ENCODE data around the gene LRCH4. TPM values are rescaled to one million over a fixed set of nuclear protein-coding genes. Genes with fewer than 3 reads are reported as not detected.
A peak's percentile ranks its signal among the peaks of the same experiment; 100 is the strongest.
"Not testable (repeated sequence)": the region's sequence is repeated elsewhere in the genome, so short reads cannot be mapped to it uniquely, and the experiment has no call there.

Gene LRCH4
- total RNA-seq, 6 experiments from 2014 or later, result 19.5 to 39.1 (median 24.7) TPM

DNA sequence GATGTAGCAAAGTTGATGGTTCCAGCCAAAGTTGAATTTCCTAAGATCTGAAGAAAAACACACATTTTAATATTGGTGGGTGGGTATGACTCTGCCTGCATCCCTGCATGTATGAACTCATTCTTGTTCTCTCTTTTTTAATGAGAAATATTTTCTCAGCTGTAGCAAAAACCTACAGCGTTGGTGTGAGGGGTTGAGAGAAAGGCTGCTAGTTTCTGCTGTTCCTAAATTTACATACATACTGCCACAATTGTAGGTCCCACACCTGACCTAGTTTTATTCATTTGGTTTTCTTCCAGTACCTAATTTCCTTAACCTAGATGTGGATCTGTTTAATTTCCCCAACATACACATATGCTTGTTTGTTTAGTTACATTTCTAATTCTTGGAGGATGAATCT, 42.3 kb downstream of the LRCH4 start:
- H3K9me3 ChIP-seq, result no peaks in the 10 kb centered on the region
- 13% methylated on average over 1 of the region's 1 CpG for WGBS (ENCODE audit: insufficient coverage, low coverage, low lambda C conversion rate, missing lambda C conversion rate)
- H3K4me1 ChIP-seq, result peaks cover 2 to 82% (median 32%) of the 10 kb centered on the region in 4 donors
- peak overlapping the region; percentile 87 to 93 (median 92) for H3K27ac ChIP-seq
- DNase-seq (no peak), ATAC-seq (no peak)
- H3K36me3 ChIP-seq, result no peaks in the 10 kb centered on the region
- no peak overlapping the region for H3K4me3 ChIP-seq
- H3K27me3 ChIP-seq, result no peaks in the 10 kb centered on the region
- intact Hi-C loops (cut with DNase I), result no loop called here
- TF ChIP-seq, protein P1, sequence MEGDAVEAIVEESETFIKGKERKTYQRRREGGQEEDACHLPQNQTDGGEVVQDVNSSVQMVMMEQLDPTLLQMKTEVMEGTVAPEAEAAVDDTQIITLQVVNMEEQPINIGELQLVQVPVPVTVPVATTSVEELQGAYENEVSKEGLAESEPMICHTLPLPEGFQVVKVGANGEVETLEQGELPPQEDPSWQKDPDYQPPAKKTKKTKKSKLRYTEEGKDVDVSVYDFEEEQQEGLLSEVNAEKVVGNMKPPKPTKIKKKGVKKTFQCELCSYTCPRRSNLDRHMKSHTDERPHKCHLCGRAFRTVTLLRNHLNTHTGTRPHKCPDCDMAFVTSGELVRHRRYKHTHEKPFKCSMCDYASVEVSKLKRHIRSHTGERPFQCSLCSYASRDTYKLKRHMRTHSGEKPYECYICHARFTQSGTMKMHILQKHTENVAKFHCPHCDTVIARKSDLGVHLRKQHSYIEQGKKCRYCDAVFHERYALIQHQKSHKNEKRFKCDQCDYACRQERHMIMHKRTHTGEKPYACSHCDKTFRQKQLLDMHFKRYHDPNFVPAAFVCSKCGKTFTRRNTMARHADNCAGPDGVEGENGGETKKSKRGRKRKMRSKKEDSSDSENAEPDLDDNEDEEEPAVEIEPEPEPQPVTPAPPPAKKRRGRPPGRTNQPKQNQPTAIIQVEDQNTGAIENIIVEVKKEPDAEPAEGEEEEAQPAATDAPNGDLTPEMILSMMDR (IDR thresholded peaks at IDR 0.05), result no peak
- TF ChIP-seq POLR2A (IDR thresholded peaks at IDR 0.05), result no peak

- WGBS (ENCODE audit: insufficient coverage, low coverage, low lambda C conversion rate, missing lambda C conversion rate), result 25% methylated on average over 6 of the region's 7 CpGs
- Histone ChIP-seq H3K4me1 (peaks cover 2 to 68% (median 22%) of the 10 kb centered on the region in 4 donors), H3K4me3 (peak overlapping the region; percentile 77 to 88 (median 80)), H3K27ac (peak overlapping the region; percentile 87 to 93 (median 92))
- H3K27me3 ChIP-seq; DNase-seq; ATAC-seq; intact Hi-C loops (cut with DNase I); H3K36me3 ChIP-seq; H3K9me3 ChIP-seq: not testable (repeated sequence)
Observed at GRCh38 chr7:100541309-100541708, 44.6 kb downstream of the LRCH4 start.

DNA sequence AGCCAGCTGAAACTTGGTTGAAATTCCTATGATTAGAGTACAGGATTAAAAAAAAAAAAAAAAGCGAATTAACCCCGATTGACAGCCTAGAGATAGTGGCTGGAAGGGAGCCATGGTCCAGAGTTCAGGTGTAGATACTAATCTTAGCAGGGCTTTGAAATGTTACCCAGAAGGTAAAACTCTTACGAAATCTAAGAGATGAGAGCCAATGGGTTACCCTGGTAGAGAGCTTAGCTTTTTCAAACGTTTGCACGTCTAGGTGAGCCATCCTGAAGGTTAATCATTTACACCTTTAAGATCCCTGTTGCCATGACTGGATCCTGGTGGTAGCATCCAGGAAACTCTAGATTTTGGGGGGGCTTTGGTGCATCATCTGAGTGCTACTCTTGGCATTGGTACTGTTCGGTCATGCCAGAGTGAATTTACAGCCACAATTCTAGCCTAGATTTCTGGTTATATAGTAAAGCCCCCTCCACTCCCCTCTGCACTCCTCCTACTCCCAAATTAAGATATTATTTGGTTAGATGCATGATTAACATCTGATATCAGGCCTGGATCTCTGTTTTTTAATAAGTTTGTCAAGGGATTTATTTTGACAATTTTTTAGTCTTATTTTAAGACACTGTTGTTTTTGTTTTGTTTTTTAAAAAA, 45.7 kb downstream of the LRCH4 start:
- TF ChIP-seq, protein P1 (IDR thresholded peaks at IDR 0.05), result no peak
- no peak for TF ChIP-seq POLR2A (IDR thresholded peaks at IDR 0.05)
- Histone ChIP-seq H3K4me3 (peak overlapping the region; percentile 77 to 88 (median 80)), H3K4me1 (peaks cover under 1 to 58% (median 20%) of the 10 kb centered on the region in 4 donors), H3K9me3 (no peaks in the 10 kb centered on the region), H3K27me3 (no peaks in the 10 kb centered on the region), H3K27ac (peak overlapping the region; percentile 87 to 93 (median 92)), H3K36me3 (no peaks in the 10 kb centered on the region)
- intact Hi-C loops (cut with DNase I), result no loop called here
- ATAC-seq, result peak; percentile 40 to 61 (median 44)
- WGBS (ENCODE audit: insufficient coverage, low coverage, low lambda C conversion rate, missing lambda C conversion rate), result 14% methylated on average over 6 of the region's 6 CpGs
- DNase-seq, result peak; percentile 69 to 92 (median 73)

DNA sequence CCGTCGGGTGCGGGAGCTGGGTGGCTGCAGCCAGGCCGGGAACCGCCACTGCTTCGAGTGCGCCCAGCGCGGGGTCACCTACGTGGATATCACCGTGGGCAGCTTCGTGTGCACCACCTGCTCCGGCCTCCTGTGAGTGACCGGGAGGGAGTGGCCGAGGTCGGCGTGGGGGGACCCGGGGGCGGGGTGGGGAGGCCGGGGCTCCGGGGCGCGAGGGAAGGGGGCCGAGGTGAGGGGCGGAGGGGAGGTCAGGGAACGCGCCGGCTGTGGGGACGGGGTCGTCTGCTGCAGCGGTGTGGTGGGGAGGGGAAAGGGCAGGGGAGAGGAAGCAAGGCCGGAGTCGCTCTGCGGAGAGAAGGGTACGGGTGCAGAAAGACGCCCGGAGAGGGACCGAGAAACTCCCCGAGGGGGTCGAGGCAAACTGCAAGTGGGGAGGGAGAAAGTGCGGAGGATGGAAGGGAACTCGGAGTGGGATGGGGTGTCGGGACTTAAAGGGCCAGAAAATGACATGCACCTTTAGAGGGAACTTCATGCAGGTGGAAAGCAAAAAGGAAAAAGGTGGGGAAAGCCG, 46.4 kb downstream of the LRCH4 start:
- Histone ChIP-seq H3K36me3 (no peaks in the 10 kb centered on the region), H3K9me3 (no peaks in the 10 kb centered on the region), H3K4me3 (peak overlapping the region; percentile 77 to 88 (median 80)), H3K27ac (peak overlapping the region; percentile 87 to 93 (median 92)), H3K4me1 (peaks cover 0 to 58% (median 19%) of the 10 kb centered on the region in 4 donors), H3K27me3 (no peaks in the 10 kb centered on the region)
- ATAC-seq (peak in 1 of 4 donors; percentile 0), DNase-seq (no peak)
- 0% methylated on average over 33 of the region's 44 CpGs for WGBS (ENCODE audit: insufficient coverage, low coverage, low lambda C conversion rate, missing lambda C conversion rate)
- intact Hi-C loops (cut with DNase I), result no loop called here
- peak; percentile 1 for TF ChIP-seq POLR2A (IDR thresholded peaks at IDR 0.05)
- TF ChIP-seq, protein P1 (IDR thresholded peaks at IDR 0.05), result no peak

Measured in right lobe of liver (tissue), 6 donors.